HG02973 (cell line): Measurements from ENCODE around the gene NOVA2.

Experiments
- ATAC-seq: cut with Tn5 transposase; IDR thresholded peaks from one replicate; pipeline ENCODE4 v1.9.1; 2021; ENCODE audit warnings: moderate library complexity; ENCODE audit not compliant: unreplicated experiment

The NOVA2 gene

DNA sequence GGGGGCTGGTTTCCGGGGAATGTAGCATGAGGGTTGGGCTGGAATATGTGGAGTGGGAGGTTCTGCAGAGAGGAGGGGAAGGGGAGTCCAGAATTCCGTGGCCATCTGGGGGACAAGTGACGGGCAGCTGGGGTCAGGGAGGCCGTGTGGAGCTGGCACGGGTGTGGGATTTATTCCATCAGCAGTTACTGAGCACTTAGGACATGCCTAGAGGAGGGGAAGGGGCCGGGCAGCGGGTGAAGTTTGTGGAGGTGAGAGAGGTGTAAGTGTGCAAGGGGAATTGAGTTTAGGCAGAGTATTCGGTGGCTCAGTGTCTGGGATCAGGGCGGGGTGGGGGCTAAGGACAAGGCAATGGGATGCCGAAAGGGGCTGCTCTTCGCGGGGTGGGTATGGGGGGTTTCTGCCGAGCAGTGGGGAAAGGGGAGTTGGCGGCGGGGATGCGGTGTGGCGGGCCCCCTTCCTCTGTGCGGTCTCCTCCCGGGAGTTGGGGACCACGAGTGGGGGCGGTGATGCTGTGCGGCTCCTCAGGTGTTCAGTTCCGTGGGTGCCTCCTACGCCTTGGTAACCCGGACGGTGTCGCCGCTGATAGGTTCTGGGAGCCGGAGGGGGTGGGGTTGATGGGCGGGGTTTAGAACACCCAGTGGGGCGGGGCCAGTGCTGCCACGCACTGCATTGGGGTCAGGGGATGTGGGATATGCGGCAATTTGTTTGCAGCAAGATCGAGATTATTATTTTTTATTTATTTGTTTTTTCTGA lies 27.0 kb upstream of the NOVA2 start:
- ATAC-seq = no peak

- ATAC-seq = no peak
These were observed 26.0 kb upstream of the NOVA2 start for GRCh38 chr19:45999653-46000121.

DNA sequence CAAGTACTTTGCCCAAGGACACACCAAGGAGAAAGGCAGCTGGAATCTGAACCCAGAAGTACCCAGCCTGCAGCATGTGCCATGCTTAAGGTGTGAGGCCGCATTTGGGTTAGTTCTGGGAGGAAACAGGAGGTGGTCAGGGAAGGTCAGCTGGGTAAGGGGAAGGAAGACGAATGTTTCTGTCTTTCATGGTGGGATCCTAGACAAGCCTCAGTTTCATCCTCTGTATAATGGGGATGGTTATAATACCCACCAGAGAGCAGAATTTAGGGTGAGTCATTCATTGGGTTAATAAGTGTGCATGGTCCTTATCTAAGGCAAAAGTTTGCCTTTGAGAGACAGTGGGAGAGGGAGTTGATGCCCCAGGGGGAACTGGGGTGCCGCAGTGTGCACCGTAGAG lies 25.2 kb upstream of the NOVA2 start:
- no peak for ATAC-seq

DNA sequence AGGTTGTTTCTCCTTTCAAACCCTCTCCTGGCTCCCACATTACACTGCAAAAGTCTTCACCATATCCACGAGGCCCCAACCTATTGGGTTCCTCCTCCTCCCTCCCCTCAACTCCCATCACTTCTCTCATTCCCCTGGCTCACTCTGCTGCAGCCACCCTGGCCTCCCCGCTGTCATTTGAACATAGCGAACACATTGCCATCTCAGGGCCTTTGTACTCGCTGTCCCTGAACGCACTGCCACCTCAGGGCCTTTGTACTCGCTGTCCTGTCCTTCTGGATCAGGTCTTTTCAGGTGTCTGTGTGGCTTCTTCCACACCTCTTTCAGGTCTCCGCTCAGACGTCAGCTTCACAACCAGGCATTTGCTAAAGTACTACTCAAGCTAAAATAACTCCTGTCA lies 23.3 kb upstream of the NOVA2 start:
- no peak for ATAC-seq

DNA sequence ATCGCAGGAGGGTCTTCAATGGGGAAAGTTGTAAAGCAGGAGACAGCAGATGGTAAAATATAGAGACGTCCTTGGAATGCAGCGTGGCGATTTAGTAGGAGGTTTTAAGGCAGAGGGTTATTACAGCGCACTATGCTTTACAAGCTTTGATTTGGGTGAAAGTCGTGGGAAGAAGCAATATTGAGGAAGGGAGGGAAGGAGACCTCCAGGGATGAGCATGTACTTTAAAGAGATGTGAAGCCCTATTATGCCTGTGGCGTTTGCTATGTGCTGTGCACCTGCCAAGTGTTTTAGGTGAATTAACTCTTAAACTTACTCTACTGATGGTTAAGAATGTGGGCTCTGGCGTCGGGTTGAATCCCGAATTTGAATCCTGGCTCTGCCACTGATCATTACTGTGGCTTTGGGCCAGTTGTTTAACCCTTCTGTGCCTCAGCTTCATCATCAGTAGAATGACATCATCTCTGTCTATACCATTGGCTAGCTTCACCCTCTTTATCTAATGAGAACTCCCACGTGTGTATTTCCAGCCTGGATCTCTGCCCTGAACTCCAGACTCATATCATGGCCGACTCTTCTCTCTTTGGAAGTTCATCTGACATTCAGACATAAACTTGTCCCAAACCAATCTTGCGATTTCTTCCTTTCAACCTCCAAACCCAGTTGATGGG lies 22.2 kb upstream of the NOVA2 start:
- no peak for ATAC-seq

- peak; percentile 93 for ATAC-seq
These were observed 21.5 kb upstream of the NOVA2 start, which contains the start of gene CCDC61 for GRCh38 chr19:45994998-45995714. Gene CCDC61 (plus strand): TSS chr19:45995467. CDS start chr19:46003019, 7,552 bp downstream.

GRCh38 chr19:45994456-45994997 lies 20.9 kb upstream of the NOVA2 start:
- ATAC-seq = peak; percentile 9

- no peak for ATAC-seq
These were observed 16.6 kb upstream of the NOVA2 start for GRCh38 chr19:45990113-45990728.

DNA sequence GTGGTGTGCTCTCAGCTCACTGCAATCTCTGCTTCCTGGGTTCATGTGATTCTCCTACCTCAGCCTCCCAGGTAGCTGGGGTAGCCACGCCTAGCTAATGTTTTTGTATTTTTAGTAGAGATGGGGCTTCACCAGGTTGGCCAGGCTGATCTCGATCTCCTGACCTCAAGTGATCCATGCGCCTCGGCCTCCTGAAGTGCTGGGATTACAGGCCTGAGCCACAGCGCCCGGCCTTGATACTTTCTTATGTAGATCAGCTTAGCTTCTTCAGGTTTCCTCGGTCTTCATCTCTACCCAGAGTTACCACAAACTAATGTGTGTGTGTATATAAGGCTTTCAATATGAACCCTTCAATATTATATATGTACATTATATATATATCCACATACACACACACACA lies 11.7 kb upstream of the NOVA2 start:
- no peak for ATAC-seq

GRCh38 chr19:45981350-45981749 lies 7.7 kb upstream of the NOVA2 start:
- ATAC-seq = no peak

GRCh38 chr19:45978156-45978555 lies 4.5 kb upstream of the NOVA2 start:
- ATAC-seq = no peak

GRCh38 chr19:45976178-45976577 lies 2.5 kb upstream of the NOVA2 start:
- ATAC-seq = no peak

GRCh38 chr19:45975306-45976070 lies 1.8 kb upstream of the NOVA2 start:
- ATAC-seq = no peak

DNA sequence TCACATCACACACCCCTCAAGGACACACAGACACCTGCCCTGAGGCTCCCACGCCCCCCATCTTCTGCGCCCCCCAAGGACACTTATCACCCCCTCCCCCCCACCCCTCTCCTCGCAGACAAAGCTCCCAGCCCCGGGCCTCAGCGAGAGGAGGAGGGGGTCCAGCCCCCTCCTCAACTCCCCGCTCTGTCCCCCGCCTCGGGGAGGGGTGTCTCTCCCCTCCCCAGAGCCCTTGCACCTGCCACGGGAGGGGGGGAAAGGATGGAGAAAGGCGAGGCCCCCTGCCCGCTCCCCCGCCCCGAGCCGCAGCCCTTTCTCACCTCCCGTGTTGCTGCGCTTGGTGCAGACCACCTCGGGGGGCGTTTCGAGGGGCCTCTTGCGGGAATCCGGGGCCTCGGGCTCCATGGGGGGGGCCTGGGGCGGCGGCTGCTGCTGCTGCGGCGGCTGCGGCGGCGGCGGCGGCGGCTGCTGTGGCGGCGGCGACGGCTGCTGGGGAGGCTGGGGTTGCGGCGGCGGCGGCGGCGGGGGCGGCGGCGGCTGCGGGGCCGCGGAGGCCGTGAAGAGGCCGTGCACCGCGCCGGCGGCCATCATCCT lies 621 bp downstream of the NOVA2 start:
- no peak for ATAC-seq

GRCh38 chr19:45972081-45972946 lies 1.4 kb downstream of the NOVA2 start:
- no peak for ATAC-seq

DNA sequence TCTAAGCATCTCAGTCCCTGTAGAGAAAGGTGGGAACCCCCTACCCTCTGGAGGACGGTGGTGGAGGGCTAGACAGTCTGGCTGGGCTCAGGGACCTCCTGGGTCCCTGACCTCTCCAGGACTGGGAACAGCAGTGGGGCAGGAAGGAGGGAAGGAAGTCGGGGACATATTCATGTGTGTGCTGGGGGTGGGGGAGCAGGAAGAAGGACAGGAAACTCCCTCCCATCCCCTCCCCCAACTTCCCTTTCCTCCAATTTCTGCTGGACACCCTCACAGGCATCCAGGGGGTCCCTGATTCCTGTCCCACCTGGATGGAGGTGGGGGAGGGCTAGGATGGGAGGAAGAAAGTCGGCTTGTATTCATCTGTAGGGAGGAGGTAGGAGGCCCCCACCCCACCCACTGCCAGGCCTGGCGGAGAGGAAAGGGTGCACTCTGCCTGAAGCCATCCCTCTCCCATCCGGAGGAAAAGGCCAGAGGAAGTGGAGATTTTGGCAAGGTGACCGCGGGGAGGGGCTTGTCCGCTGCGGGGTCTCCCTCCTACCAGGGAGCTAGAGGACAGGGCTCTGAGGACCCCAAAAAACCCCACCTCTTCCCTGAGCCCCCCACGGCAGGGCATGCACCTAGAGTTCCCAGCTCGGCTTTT lies 2.3 kb downstream of the NOVA2 start:
- no peak for ATAC-seq

DNA sequence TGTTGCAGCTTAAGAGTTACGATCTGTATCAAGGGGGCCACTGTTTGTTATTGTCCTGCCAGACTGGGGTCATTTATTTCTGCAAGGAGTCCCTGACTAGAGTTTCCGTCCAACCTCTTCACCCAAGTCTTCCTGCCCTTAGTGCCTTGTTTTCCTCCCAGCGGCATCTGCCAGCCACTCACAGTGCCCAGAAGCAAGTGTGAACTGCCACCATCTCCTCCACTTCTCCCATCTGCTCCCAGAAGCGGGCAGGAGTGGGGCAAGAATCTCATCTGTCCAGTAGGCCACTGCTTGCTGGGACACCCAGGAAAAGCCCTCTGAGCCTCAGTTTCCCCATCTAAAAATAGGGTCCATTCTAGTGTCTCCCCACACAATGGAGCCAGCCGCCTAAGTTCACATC lies 4.0 kb downstream of the NOVA2 start:
- no peak for ATAC-seq

GRCh38 chr19:45968626-45969025 lies 5.0 kb downstream of the NOVA2 start:
- no peak for ATAC-seq
